Measurements from ENCODE around the gene GNRHR.

Gene GNRHR

DNA sequence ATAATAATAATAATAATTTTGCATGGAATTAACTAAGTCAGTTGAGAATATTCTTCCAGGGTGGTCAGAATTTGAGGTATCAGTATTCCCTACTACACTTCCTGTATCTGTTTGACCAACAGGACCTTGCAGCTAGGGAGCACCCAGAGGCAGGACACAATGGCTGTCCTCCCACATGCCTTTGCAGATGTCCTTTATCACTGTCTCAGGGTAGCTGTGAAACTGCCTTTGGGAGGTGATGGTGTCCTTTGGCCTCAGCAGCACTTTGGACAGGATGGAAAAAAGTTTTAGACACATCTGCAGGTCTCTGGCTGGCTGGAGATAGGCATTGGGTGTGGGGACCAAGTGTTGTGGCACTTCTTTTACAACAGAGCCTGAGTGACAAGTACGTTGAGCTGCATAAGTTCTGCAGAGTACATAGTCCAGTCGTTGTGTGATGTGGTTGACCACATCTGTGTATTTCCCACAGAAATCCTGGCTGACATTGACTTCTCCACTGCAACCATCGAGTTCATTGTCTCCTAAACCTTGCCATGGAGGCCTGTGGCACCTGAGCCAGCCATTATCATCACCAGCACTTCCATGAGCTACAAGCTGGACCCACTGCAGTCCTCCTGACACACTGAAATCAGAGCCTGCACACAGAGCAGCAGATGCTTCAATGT, 34.1 kb downstream of the GNRHR start:
- H3K27ac ChIP-seq: no peak overlapping the region
- no peak for TF ChIP-seq ZFX (IDR thresholded peaks at IDR 0.05; ENCODE audit: borderline replicate concordance)
- TF ChIP-seq, protein P1, sequence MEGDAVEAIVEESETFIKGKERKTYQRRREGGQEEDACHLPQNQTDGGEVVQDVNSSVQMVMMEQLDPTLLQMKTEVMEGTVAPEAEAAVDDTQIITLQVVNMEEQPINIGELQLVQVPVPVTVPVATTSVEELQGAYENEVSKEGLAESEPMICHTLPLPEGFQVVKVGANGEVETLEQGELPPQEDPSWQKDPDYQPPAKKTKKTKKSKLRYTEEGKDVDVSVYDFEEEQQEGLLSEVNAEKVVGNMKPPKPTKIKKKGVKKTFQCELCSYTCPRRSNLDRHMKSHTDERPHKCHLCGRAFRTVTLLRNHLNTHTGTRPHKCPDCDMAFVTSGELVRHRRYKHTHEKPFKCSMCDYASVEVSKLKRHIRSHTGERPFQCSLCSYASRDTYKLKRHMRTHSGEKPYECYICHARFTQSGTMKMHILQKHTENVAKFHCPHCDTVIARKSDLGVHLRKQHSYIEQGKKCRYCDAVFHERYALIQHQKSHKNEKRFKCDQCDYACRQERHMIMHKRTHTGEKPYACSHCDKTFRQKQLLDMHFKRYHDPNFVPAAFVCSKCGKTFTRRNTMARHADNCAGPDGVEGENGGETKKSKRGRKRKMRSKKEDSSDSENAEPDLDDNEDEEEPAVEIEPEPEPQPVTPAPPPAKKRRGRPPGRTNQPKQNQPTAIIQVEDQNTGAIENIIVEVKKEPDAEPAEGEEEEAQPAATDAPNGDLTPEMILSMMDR (IDR thresholded peaks at IDR 0.05): no peak

DNA sequence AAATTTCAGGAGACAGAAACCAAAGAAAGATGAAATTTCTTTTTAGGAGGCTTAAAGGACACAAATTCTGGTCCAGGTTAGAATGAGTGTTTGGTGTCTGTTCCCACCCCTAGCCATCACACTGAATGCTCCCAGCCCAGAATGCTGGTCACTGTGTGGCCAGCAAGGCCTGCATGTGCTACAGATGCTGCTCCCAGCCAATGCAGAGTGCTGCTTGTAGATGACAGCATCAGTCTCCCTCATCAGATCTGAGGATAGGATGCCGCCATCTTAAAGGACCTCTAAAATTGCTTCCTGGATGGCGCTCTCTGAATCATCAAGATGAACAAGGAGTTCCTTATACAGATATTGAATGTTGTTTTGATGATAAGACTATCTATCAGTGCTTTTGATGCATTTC, 35.3 kb downstream of the GNRHR start:
- H3K27ac ChIP-seq: no peak overlapping the region
- TF ChIP-seq, protein P1 (IDR thresholded peaks at IDR 0.05): no peak

DNA sequence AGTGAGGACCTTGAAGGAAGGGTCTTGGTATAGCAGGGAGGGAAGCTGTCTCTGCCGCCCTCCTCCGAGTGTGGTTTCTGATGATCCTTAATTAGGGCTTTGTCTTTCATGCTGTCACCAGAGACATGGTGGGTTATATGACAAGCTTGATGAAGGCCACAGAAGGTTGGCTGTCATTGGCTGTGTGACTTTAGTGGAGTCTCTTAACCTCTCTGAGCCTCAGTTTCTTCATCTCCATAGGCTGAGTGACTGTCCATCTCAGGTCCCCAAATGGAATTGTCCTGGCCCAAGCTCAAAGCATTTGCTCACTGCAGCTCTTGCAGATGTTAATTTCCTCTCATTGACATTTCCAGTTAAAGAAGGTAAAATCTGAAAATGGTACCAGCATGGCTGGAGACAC, 36.6 kb downstream of the GNRHR start:
- TF ChIP-seq ZFX (IDR thresholded peaks at IDR 0.05; ENCODE audit: borderline replicate concordance): no peak
- TF ChIP-seq, protein P1 (IDR thresholded peaks at IDR 0.05): no peak

DNA sequence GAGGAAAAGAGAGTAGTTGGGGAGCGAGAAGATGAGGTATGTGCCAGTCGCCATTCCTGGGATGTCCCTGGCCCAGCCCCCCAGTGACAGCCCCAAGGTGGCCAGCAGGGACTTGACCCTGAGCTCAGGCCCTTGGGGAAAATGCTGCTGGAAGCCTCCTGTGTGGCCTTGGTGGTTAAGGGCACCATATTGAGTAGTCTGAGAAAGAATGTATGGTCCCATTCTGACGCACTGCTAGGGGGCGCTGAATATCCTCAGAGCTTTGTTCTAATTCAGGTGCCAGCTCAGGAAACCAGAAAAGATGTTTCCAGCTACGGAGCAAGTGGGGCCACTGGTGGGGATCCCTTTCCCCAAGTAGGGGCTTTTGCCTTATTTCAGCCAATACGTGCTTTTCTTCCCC, 39.2 kb downstream of the GNRHR start:
- TF ChIP-seq ZFX (IDR thresholded peaks at IDR 0.05; ENCODE audit: borderline replicate concordance): no peak
- TF ChIP-seq, protein P1 (IDR thresholded peaks at IDR 0.05): no peak; the same call in 1 of the 2 replicates
- no peak overlapping the region for H3K27ac ChIP-seq

More for the DNA sequence above, 36.6 kb downstream of the GNRHR start:
- H3K27ac ChIP-seq: no peak overlapping the region

DNA sequence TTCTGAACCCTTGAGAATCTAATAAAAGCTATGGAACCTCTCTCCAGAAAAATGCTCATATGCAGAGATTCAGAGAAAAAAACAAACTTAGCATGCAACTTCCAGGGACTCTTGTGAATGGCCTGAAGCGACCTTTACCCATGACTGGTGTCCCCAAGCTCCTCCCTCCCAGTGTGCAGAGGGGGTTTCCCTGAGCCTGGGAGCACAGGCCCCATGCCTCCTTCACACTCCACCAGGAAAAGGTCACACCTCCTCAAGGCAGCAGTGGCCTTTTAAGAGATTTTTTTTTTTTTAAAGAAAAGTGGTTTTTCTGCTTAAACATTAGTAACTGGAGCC, 40.0 kb downstream of the GNRHR start:
- TF ChIP-seq ZFX (IDR thresholded peaks at IDR 0.05; ENCODE audit: borderline replicate concordance): no peak
- TF ChIP-seq, protein P1 (IDR thresholded peaks at IDR 0.05): no peak
- peak overlapping the region; percentile 69 for H3K27ac ChIP-seq

DNA sequence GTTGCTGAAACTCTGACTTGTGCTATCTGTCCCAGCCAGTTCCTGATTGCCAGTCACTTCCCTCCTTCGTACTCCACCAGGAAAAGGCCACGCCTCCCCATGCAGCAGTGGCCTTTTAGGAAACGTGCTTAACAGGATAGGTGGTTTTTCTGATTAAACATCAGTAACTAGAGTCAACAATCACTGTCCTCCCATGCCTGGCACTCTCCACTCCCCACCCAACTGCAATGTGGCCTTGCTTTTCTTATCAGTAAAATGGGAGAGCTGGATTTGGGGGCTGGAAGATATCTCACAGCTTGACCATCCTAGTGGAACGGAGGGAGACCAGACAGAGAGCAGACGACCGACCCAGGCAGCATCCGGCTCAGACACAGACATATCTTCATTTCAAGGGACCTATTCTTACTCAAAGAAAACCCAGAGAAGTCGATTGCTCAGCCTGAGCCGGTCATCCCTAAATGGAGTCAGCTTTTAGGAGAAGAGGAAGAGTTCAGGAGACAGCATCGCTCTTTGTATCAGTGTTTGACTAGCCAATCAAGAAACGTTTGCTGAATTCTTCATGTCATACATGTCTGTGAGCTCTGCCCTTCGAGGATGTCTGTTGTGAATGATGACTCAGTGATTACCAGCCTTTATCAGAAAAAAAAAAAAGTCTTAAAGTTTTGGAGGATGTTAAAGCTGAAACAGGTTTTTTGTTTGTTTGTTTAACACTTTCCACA, 40.5 kb downstream of the GNRHR start:
- no peak for TF ChIP-seq ZFX (IDR thresholded peaks at IDR 0.05; ENCODE audit: borderline replicate concordance)
- TF ChIP-seq, protein P1 (IDR thresholded peaks at IDR 0.05): no peak
- peak overlapping the region; percentile 69 for H3K27ac ChIP-seq

Data from 22Rv1 (cell line).